OCI-LY7 (cell line): ENCODE data around the gene CHD9.

Experiments
- CTCF ChIP-seq: fragments of 200-600 bp; sonication (generic); conservative IDR thresholded peaks from 2 replicates; pipeline ENCODE4 v1.5.1; 2014; ENCODE audit warnings: mild to moderate bottlenecking, antibody characterized with exemption, low read length, moderate library complexity, mixed read lengths
- EZH2phosphoT487 ChIP-seq: fragments of 200-600 bp; sonication (generic); IDR thresholded peaks from 2 replicates; pipeline ENCODE4 v1.6.1; 2018; ENCODE audit warnings: low read depth, borderline replicate concordance, mild to moderate bottlenecking, mixed run types, antibody characterized with exemption, low read length, moderate library complexity, mixed read lengths

GRCh38 chr16:53297477-53297876, 242.7 kb downstream of the CHD9 start:
- TF ChIP-seq CTCF (no peak), EZH2phosphoT487 (no peak)
